Neural cell (in vitro differentiated cells): ENCODE results near the gene CCDC9B. TPM values are rescaled to one million over a fixed set of nuclear protein-coding genes. Genes with fewer than 3 reads are reported as not detected.

Experiments used
- H2AFZ ChIP-seq: fragments of 200-600, 300-800 bp; sonication (generic), shearing (Covaris generic); 2 replicates; pipeline ENCODE4 v1.6.0; 2014; ENCODE audit warnings: low read depth, mild to moderate bottlenecking, antibody characterized with exemption, low read length, moderate library complexity
- H3F3A ChIP-seq: fragments of 200-600 bp; shearing (Covaris generic); 2 replicates; pipeline ENCODE4 v1.6.1; 2016; ENCODE audit warnings: mild to moderate bottlenecking, moderate library complexity, mixed read lengths, antibody characterized with exemption, low read length; ENCODE audit not compliant: insufficient read depth, poor library complexity, severe bottlenecking
- H3K27ac ChIP-seq: fragments of 200-600, 300-800 bp; sonication (generic), shearing (Covaris generic); 2 replicates; pipeline ENCODE4 v1.5.1; 2014; ENCODE audit warnings: mild to moderate bottlenecking, low read length, moderate library complexity
- H3K27me3 ChIP-seq: fragments of 300-800, 200-600 bp; sonication (generic), shearing (Covaris generic); 2 replicates; pipeline ENCODE4 v1.6.0; 2014; ENCODE audit warnings: mild to moderate bottlenecking, low read depth, low read length, moderate library complexity; ENCODE audit not compliant: insufficient read depth
- H3K36me3 ChIP-seq: fragments of 300-800, 200-600 bp; sonication (generic), shearing (Covaris generic); 2 replicates; pipeline ENCODE4 v1.5.1; 2014; ENCODE audit warnings: mild to moderate bottlenecking, antibody characterized with exemption, low read length, moderate library complexity; ENCODE audit not compliant: insufficient read depth
- H3K4me2 ChIP-seq: fragments of 300-800, 200-600 bp; sonication (generic), shearing (Covaris generic); 2 replicates; pipeline ENCODE4 v1.6.0; 2014; ENCODE audit warnings: mild to moderate bottlenecking, low read length
- H3K4me3 ChIP-seq: fragments of 300-800, 200-600 bp; sonication (generic), shearing (Covaris generic); 2 replicates; pipeline ENCODE4 v1.5.1; 2014; ENCODE audit warnings: mild to moderate bottlenecking, low read length, moderate library complexity
- H3K79me2 ChIP-seq: fragments of 200-600 bp; shearing (Covaris generic); replicated peaks from 2 replicates; pipeline ENCODE4 v1.6.0; 2014; ENCODE audit warnings: mild to moderate bottlenecking, low read length, moderate library complexity; ENCODE audit not compliant: insufficient read depth
- H3K9ac ChIP-seq: fragments of 300-800, 200-600 bp; sonication (generic), shearing (Covaris generic); 2 replicates; pipeline ENCODE4 v1.6.1; 2016; ENCODE audit warnings: mild to moderate bottlenecking, low read length, mixed read lengths
- H3K9me2 ChIP-seq: fragments of 200-600 bp; shearing (Covaris generic); 2 replicates; pipeline ENCODE4 v1.6.1; 2016; ENCODE audit warnings: mild to moderate bottlenecking, low read length, mixed read lengths; ENCODE audit not compliant: insufficient read depth
- H3K9me3 ChIP-seq: fragments of 200-600, 300-800 bp; sonication (generic), shearing (Covaris generic); 2 replicates; pipeline ENCODE4 v1.6.1; 2016; ENCODE audit warnings: mild to moderate bottlenecking, mixed run types, low read length, moderate library complexity, mixed read lengths
- H4K20me1 ChIP-seq: fragments of 200-600 bp; shearing (Covaris generic); 2 replicates; pipeline ENCODE4 v1.6.1; 2016; ENCODE audit warnings: mild to moderate bottlenecking, mixed run types; ENCODE audit not compliant: insufficient read depth
- CTCF ChIP-seq: fragments of 450-650 bp; IDR thresholded peaks from 2 replicates; pipeline ENCODE4 v1.5.1; 2014; ENCODE audit warnings: antibody characterized with exemption, mild to moderate bottlenecking, moderate library complexity; ENCODE audit not compliant: poor library complexity, severe bottlenecking
- EP300 ChIP-seq: fragments of 450-650 bp; conservative IDR thresholded peaks from 2 replicates; pipeline ENCODE4 v1.6.1; 2014; ENCODE audit warnings: antibody characterized with exemption, mild to moderate bottlenecking, moderate library complexity; ENCODE audit not compliant: poor library complexity, severe bottlenecking
- EZH2 ChIP-seq: fragments of 200-600, 300-800 bp; shearing (Covaris generic), sonication (generic); IDR thresholded peaks from 2 replicates; pipeline ENCODE4 v1.6.1; 2014; ENCODE audit warnings: antibody characterized with exemption, low read length, borderline replicate concordance, mild to moderate bottlenecking; ENCODE audit not compliant: insufficient read depth, poor library complexity, severe bottlenecking
- MXI1 ChIP-seq: fragments of 450-650 bp; conservative IDR thresholded peaks from 2 replicates; pipeline ENCODE4 v1.6.1; 2014; ENCODE audit warnings: antibody characterized with exemption, mild to moderate bottlenecking; ENCODE audit not compliant: poor library complexity, severe bottlenecking
- POLR2AphosphoS5 ChIP-seq: IDR thresholded peaks from 2 replicates; pipeline ENCODE4 v1.6.1; 2012
- RAD21 ChIP-seq: fragments of 450-650 bp; conservative IDR thresholded peaks from 2 replicates; pipeline ENCODE4 v1.6.1; 2014; ENCODE audit warnings: antibody characterized with exemption, mild to moderate bottlenecking, moderate library complexity
- SMC3 ChIP-seq: fragments of 450-650 bp; conservative IDR thresholded peaks from 2 replicates; pipeline ENCODE4 v1.6.1; 2014; ENCODE audit warnings: antibody characterized with exemption, mild to moderate bottlenecking, moderate library complexity; ENCODE audit not compliant: poor library complexity
- TAF1 ChIP-seq: IDR thresholded peaks from 2 replicates; pipeline ENCODE4 v1.6.1; 2012; ENCODE audit warnings: low read depth
- polyA plus RNA-seq: library from polyadenylated mRNA; depleted of rRNA; stranded (reverse); fragments of >200 nt; gene quantifications from 2 replicates; pipeline ENCODE4 v1.2.3, GENCODE V29; 2014
- TF ChIP-seq, protein P1 (sequence below): IDR thresholded peaks from 2 replicates; pipeline ENCODE4 v1.6.1; 2012; ENCODE audit warnings: borderline replicate concordance

CCDC9B gene
- polyA plus RNA-seq, 1 donor from 2014 or later: not detected

DNA sequence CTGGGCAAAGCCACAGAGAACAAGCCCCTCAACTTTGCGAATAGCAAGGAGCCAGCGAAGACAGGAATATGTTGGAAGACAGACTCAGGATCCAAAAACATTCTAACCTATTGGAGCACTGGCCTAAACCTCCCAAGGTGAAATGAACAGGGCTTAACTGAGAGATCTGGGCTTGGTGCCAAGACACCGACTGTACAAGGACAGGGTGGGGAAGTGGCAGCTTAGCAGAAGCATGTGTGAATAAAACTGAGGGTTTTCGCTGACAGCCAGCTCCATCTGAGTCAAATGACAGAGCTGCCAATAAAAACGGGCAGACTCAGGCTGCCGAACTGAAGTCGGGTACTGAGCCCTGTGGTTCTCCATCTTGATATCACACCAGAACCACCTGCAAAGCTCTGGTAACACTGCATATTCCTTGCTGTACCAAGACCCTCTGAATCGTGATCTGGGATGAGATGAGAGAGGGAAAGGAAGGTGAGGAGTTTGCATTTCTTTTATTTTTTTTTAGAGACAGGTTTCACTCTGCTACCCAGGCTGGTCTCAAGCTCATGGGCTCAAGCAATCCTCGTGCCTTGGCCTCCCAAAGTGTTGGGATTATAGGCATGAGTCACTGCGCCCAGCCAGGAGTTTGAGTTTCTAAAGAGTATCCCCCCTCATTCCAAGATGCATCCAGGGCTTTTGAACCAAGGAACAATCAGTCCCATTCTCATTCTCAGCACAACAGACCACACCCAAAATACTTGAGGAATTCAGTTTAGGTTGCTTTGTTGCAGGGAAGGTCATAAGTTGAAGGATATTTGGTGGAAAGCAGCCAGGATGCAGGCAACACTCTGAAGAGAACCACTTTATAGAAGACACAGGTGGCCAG, 27.0 kb downstream of the CCDC9B start:
- H3F3A ChIP-seq: no peaks in the 10 kb centered on the region
- H3K9ac ChIP-seq: no peak overlapping the region
- no peak for TF ChIP-seq SMC3
- TF ChIP-seq POLR2AphosphoS5: no peak
- TF ChIP-seq TAF1: no peak
- TF ChIP-seq RAD21: no peak
- TF ChIP-seq EP300: no peak
- TF ChIP-seq EZH2: no peak
- TF ChIP-seq, protein P1, sequence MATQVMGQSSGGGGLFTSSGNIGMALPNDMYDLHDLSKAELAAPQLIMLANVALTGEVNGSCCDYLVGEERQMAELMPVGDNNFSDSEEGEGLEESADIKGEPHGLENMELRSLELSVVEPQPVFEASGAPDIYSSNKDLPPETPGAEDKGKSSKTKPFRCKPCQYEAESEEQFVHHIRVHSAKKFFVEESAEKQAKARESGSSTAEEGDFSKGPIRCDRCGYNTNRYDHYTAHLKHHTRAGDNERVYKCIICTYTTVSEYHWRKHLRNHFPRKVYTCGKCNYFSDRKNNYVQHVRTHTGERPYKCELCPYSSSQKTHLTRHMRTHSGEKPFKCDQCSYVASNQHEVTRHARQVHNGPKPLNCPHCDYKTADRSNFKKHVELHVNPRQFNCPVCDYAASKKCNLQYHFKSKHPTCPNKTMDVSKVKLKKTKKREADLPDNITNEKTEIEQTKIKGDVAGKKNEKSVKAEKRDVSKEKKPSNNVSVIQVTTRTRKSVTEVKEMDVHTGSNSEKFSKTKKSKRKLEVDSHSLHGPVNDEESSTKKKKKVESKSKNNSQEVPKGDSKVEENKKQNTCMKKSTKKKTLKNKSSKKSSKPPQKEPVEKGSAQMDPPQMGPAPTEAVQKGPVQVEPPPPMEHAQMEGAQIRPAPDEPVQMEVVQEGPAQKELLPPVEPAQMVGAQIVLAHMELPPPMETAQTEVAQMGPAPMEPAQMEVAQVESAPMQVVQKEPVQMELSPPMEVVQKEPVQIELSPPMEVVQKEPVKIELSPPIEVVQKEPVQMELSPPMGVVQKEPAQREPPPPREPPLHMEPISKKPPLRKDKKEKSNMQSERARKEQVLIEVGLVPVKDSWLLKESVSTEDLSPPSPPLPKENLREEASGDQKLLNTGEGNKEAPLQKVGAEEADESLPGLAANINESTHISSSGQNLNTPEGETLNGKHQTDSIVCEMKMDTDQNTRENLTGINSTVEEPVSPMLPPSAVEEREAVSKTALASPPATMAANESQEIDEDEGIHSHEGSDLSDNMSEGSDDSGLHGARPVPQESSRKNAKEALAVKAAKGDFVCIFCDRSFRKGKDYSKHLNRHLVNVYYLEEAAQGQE: no peak
- no peak for TF ChIP-seq CTCF
- TF ChIP-seq MXI1: no peak
- H3K9me2 ChIP-seq: no peaks in the 10 kb centered on the region
- H3K4me2 ChIP-seq: no peak overlapping the region
- H3K36me3 ChIP-seq: no peaks in the 10 kb centered on the region
- H2AFZ ChIP-seq: no peak overlapping the region
- no peaks in the 10 kb centered on the region for H3K79me2 ChIP-seq
- H3K9me3 ChIP-seq: no peaks in the 10 kb centered on the region
- no peaks in the 10 kb centered on the region for H4K20me1 ChIP-seq
- no peak overlapping the region for H3K27ac ChIP-seq
- H3K4me3 ChIP-seq: no peak overlapping the region
- H3K27me3 ChIP-seq: no peaks in the 10 kb centered on the region

DNA sequence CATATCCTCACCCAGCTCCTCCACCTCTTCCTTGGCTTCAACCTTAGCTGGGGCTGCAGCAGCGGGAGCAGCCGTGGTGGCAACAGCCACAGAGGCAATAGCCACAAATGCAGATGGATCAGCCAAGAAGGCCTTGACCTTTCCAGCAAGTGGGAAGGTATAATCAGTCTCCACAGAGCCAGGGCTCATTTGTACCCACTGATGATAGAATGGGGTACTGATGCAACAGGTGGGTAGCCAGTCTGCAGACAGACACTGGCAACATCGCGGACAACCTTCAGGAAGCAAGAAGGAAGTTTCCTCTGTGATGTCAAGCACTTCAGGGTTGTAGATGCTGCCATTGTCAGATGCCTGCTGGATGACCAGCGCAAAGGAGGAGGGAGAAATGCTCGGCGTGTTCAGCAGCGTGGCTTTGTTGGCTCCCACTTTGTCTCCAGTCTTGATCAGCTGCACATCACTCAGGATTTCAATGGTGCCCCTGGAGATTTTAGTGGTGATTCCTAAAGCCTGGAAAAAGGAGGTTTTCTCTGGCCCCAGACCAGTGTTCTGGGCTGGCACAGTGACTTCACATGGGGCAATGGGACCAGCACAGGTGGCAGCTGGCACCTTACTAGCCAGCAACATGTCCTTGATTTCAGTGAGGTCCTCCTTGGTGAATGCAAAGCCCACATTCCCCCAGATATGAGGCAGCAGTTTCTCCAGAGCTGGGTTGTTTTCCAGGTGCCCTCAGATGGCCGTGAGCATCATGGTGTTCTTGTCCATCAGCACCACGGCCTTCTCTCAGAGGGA, 28.2 kb downstream of the CCDC9B start:
- Histone ChIP-seq H3K27me3 (no peaks in the 10 kb centered on the region), H3K36me3 (no peaks in the 10 kb centered on the region)
- no peak for TF ChIP-seq EZH2
- TF ChIP-seq POLR2AphosphoS5: no peak
- TF ChIP-seq MXI1: no peak
- no peak for TF ChIP-seq CTCF

More for the DNA sequence above, 28.2 kb downstream of the CCDC9B start:
- no peaks in the 10 kb centered on the region for H3K9me3 ChIP-seq
- H4K20me1 ChIP-seq: no peaks in the 10 kb centered on the region
- H3K9me2 ChIP-seq: no peaks in the 10 kb centered on the region
- H3K79me2 ChIP-seq: no peaks in the 10 kb centered on the region
- no peaks in the 10 kb centered on the region for H3F3A ChIP-seq
- H3K27ac ChIP-seq: no peak overlapping the region
- H3K4me2 ChIP-seq: no peak overlapping the region
- H3K9ac ChIP-seq: no peak overlapping the region
- no peak overlapping the region for H3K4me3 ChIP-seq
- H2AFZ ChIP-seq: no peak overlapping the region
